Vein endothelial cell (primary cell): ENCODE measurements around the gene PLD5. TPM values are rescaled to one million over a fixed set of nuclear protein-coding genes. Genes with fewer than 3 reads are reported as not detected.

Experiments
- small RNA-seq: library from RNA; depleted of rRNA; stranded (forward); fragments of <200 nt; gene quantifications from one replicate; pipeline ENCODE3, GENCODE V24; 2012
- total RNA-seq: library from RNA; depleted of rRNA; stranded (reverse); fragments of >200 nt; gene quantifications from 2 replicates; pipeline ENCODE4 v1.2.3, GENCODE V29; 2012

The PLD5 gene
- total RNA-seq: not detected in 2 replicates

DNA sequence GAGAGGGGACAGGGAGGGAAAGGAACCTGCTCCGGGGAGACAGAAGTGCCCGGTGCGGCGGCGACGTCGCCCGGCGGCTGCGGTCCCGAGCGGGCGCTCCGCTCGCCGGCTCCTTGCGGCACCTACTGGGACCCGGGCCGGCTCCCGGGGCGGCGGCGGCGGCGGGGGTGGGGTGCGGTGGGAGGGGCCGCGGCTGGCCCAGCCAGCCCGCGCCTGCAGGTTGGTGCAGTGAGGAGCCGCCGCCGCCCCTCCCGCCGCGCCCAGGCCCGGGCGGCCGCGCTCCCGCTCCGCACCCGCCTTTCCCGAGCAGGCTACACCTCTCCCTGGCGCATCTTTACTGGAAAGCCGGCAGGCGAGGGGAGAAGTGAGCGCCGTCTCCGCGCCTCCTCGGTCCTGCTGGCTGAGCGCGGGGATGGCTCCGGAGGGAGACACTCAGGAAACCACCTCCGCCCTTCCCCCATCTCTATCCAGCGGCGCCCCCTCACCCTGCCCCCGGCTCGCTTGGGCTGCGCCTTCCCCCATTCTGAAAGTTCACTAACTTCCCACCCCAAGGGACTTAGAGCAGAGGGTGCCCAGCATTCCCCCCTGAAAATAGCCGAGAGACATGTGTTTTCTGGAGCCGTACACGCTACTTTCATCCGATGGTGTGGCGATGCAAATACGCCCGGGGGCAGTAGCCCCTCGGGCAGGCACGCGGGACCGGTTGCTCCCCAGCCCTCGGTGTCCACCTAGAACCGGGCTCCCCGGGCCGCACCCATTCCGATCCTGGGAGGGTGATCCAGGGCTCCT, at the start of gene PLD5:
PLD5 (minus strand) TSS at position 127 of the 789 bp plus-strand sequence.

Small RNA genes lying within 50 kb of the gene (small RNA-seq; reads per million reads assigned to genes)
- not detected for gene AL360271.2
- gene RN7SKP12: not detected
